HepG2 (cell line): ENCODE measurements around the gene SERTAD2. TPM values are rescaled to one million over a fixed set of nuclear protein-coding genes. Genes with fewer than 3 reads are reported as not detected.

Source experiments
- CCDC6 ChIP-seq: sonication (generic); formaldehyde crosslinking; IDR thresholded peaks from 2 replicates; pipeline ENCODE4 v1.8.1; 2022; ENCODE audit warnings: mild to moderate bottlenecking, missing genetic modification reagents, moderate library complexity
- FOSL1 ChIP-seq: sonication (generic); formaldehyde crosslinking; IDR thresholded peaks from 2 replicates; pipeline ENCODE4 v1.9.0; 2021; ENCODE audit warnings: missing genetic modification reagents, borderline replicate concordance
- IKZF4 ChIP-seq: sonication (generic); formaldehyde crosslinking; IDR thresholded peaks from 2 replicates; pipeline ENCODE4 v1.5.1; 2020; ENCODE audit warnings: borderline replicate concordance, mild to moderate bottlenecking, low read depth, missing genetic modification reagents; ENCODE audit errors: not compliant biosample characterization
- IRX3 ChIP-seq: sonication (generic); formaldehyde crosslinking; IDR thresholded peaks from 2 replicates; pipeline ENCODE4 v1.8.1; 2023; ENCODE audit warnings: mild to moderate bottlenecking, low read depth, missing genetic modification reagents, borderline replicate concordance
- NR2F1 ChIP-seq, 2 experiments: fragments of 450-650 bp in 1 of 2; formaldehyde crosslinking in 1 of 2; IDR thresholded peaks; 2 replicates each; pipeline versions ENCODE4 v1.5.0 to v1.6.1; 2016 to 2020; ENCODE audit warnings: mild to moderate bottlenecking in 1 of 2, missing compliant biosample characterization in 1 of 2, missing genetic modification reagents in 1 of 2, moderate library complexity in 1 of 2
- POLR2AphosphoS2 ChIP-seq: IDR thresholded peaks from 2 replicates; pipeline ENCODE4 v1.6.1; 2011; ENCODE audit warnings: low read depth, low read length, improper control_type of control experiment
- RBM39 ChIP-seq: fragments of 200-400 bp; formaldehyde crosslinking; IDR thresholded peaks from one replicate; pipeline ENCODE4 v1.6.1; 2018; ENCODE audit warnings: antibody characterized with exemption, mild to moderate bottlenecking, low read depth, low read length; ENCODE audit not compliant: poor library complexity, severe bottlenecking
- SMC3 ChIP-seq: IDR thresholded peaks from 2 replicates; pipeline ENCODE4 v1.6.1; 2011; ENCODE audit warnings: low read length, improper control_type of control experiment
- TCF12 ChIP-seq, 2 experiments: fragments of 450-650 bp in 1 of 2; sonication (generic) in 1 of 2; formaldehyde crosslinking in 1 of 2; IDR thresholded peaks; 2 replicates each; pipeline versions ENCODE4 v1.6.1 to v1.8.0; 2017 to 2022; ENCODE audit warnings: antibody characterized with exemption in 1 of 2, mild to moderate bottlenecking in 1 of 2, missing genetic modification reagents in 1 of 2, moderate library complexity in 1 of 2
- USF2 ChIP-seq, 2 experiments: sonication (generic) in 1 of 2; formaldehyde crosslinking in 1 of 2; IDR thresholded peaks; 2 replicates each; pipeline versions ENCODE4 v1.5.1 to v1.6.1; 2011 to 2020; ENCODE audit warnings: borderline replicate concordance in 1 of 2, low read depth in 1 of 2, low read length in 1 of 2, mild to moderate bottlenecking in 1 of 2, missing genetic modification reagents in 1 of 2, moderate library complexity in 1 of 2
- ZBTB49 ChIP-seq: sonication (generic); formaldehyde crosslinking; IDR thresholded peaks from 2 replicates; pipeline ENCODE4 v1.4.0; 2020; ENCODE audit warnings: missing genetic modification reagents, borderline replicate concordance
- ZFYVE20 ChIP-seq: sonication (generic); formaldehyde crosslinking; IDR thresholded peaks from 2 replicates; pipeline ENCODE4 v1.8.0; 2023; ENCODE audit warnings: low read depth, mild to moderate bottlenecking, moderate library complexity, missing genetic modification reagents, borderline replicate concordance
- ZNF280B ChIP-seq: sonication (generic); formaldehyde crosslinking; IDR thresholded peaks from 2 replicates; pipeline ENCODE4 v1.5.0; 2020; ENCODE audit warnings: missing genetic modification reagents, mild to moderate bottlenecking, borderline replicate concordance
- ZNF281 ChIP-seq: sonication (generic); formaldehyde crosslinking; IDR thresholded peaks from 2 replicates; pipeline ENCODE4 v1.4.0; 2020; ENCODE audit warnings: missing genetic modification reagents, borderline replicate concordance
- ZNF354B ChIP-seq: sonication (generic); formaldehyde crosslinking; IDR thresholded peaks from 2 replicates; pipeline ENCODE4 v1.8.0; 2022; ENCODE audit warnings: mild to moderate bottlenecking, missing genetic modification reagents
- ZNF777 ChIP-seq: sonication (generic); formaldehyde crosslinking; IDR thresholded peaks from 2 replicates; pipeline ENCODE4 v1.4.0; 2020; ENCODE audit warnings: missing genetic modification reagents
- polyA plus RNA-seq, 8 experiments: library from polyadenylated mRNA; depleted of rRNA in 3 of 8; stranded (reverse) in 7 of 8; unstranded in 1 of 8; fragments of >200 nt; fragmentation: Illumina TruSeq in 4 of 8; extraction: Trizol in 4 of 8; gene quantifications; 2 replicates each; pipeline versions ENCODE4 v1.2.1 to v1.2.3, GENCODE V29; 2011 to 2016; ENCODE audit warnings: low read depth in 4 of 8, missing spikeins in 1 of 8, mixed read lengths in 1 of 8; ENCODE audit not compliant: insufficient read depth in 1 of 8
- total RNA-seq, 5 experiments: library from RNA; depleted of rRNA; stranded (reverse); fragments of >200 nt; fragmentation: Illumina TruSeq; extraction: Trizol; gene quantifications; 2 replicates each; pipeline ENCODE4 v1.2.3, GENCODE V29; 2016; ENCODE audit warnings: low read depth in 1 of 5

SERTAD2 gene
- total and polyA plus RNA-seq, 2 of the 13 experiments (the other 11 are each of a cell fraction or from before 2014, with no cell fraction given), result 6.7 to 22.6 TPM

- TF ChIP-seq TCF12 (IDR thresholded peaks at IDR 0.05) (no peak), TCF12 (CRISPR knock-in tag; IDR thresholded peaks at IDR 0.05) (peak; percentile 27; the same call in 1 of the 2 replicates), IKZF4 (peak; percentile 10), FOSL1 (no peak), ZNF777 (CRISPR knock-in tag) (no peak; the same call in 1 of the 2 replicates), ZBTB49 (CRISPR knock-in tag) (peak; percentile 55; the same call in 1 of the 2 replicates), IRX3 (CRISPR knock-in tag) (no peak), ZFYVE20 (CRISPR knock-in tag) (no peak), POLR2AphosphoS2 (no peak; the same call in 1 of the 2 replicates), ZNF280B (CRISPR knock-in tag) (no peak), SMC3 (no peak), ZNF354B (peak; percentile 73; the same call in 1 of the 2 replicates), RBM39 (peak; percentile 35), ZNF281 (CRISPR knock-in tag) (peak; percentile 55; the same call in 1 of the 2 replicates), CCDC6 (peak; percentile 89), USF2 (IDR thresholded peaks at IDR 0.05; ENCODE audit: low read depth, low read length) (no peak), USF2 (CRISPR knock-in tag; IDR thresholded peaks at IDR 0.05; ENCODE audit: borderline replicate concordance) (no peak), NR2F1 (CRISPR knock-in tag; IDR thresholded peaks at IDR 0.05) (no peak)
Measured at GRCh38 chr2:64653109-64654062, at the start of gene SERTAD2 (continued).
